ENCODE data around the gene PBX1.

Gene PBX1

GRCh38 chr1:164617377-164618201 lies 58.6 kb downstream of the PBX1 start:
- DNase-seq (ENCODE audit: low read depth) = no peak

DNA sequence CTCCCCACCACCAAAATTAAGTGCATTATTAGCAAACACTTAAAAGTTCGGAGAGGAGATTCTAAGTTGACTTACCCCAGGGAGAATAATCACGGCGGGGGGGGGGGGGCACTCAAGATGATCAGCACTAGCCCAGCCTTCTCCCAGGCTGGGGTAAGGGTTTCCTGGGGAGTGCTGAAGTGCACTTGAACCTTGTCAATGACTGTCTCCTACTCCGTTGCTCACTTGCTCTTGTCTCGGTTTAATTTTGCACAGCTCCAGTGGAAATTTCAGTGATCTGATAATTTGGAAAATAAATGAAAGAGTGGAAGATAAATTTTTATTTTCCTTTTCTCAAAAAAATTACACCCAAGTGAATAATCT lies 59.2 kb downstream of the PBX1 start:
- no peak for DNase-seq (ENCODE audit: low read depth)

- no peak for DNase-seq (ENCODE audit: low read depth)
These were observed 60.2 kb downstream of the PBX1 start for GRCh38 chr1:164619006-164619784.

DNA sequence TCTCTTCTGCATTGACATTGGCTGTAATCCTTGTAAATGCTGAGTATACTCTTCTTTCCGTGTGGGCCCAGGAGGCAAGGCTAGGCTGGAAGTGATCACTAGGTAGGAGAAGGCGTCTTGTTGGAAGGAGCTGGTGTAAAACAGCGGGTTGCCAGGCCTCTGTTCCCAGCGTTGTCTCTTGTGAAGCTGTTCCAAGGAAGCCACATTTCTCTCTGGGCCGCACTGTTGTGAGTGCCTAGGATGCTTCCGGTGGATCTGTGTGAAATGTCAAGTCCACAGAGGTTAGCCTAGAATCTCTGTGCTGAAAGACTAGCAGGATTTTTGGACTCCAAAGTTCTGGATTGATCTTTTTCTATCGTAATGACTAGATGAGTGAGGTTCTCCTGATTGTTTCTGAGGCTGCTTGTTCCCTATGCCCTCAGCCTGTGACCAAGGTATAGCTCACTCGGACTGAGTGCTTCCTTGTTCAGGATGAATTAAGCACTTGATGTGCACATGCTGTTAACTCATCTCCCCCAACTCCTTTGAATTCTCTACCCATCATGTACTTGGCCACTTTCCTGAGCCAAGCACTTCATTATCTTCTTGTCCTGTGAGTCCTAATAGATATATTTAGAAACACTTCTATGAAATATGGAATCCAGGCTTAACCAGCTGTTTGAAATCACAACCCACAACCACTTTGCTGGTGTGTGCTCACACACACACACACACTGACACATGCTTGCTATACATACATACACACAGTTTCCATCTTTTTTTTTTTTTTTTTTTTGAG lies 63.3 kb downstream of the PBX1 start:
- no peak for DNase-seq (ENCODE audit: low read depth)

- DNase-seq (ENCODE audit: low read depth) = no peak
These were observed 64.8 kb downstream of the PBX1 start for GRCh38 chr1:164623805-164624204.

- DNase-seq (ENCODE audit: low read depth) = no peak
These were observed 65.4 kb downstream of the PBX1 start for GRCh38 chr1:164624400-164624799.

GRCh38 chr1:164625004-164625617 lies 66.1 kb downstream of the PBX1 start:
- no peak for DNase-seq (ENCODE audit: low read depth)

DNA sequence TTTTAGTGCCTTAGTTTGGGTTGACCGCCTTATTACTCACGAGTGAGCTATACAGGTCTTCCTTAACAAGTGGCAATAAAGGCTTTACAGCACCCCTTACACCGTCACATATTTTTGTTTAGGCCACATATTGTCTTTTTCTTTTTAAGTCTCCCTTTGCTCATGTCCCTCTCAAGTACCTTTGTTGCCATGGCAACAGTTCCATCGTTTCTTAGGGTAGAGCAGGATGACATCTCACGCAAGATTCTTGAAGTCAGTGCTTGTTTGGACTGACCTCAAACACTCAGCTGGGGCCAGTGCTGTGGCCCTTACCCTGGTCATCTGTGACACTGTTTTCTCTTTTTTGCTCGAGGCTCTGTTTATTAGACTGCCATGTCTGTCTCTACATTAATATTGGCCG lies 69.8 kb downstream of the PBX1 start:
- DNase-seq (ENCODE audit: low read depth) = no peak

DNA sequence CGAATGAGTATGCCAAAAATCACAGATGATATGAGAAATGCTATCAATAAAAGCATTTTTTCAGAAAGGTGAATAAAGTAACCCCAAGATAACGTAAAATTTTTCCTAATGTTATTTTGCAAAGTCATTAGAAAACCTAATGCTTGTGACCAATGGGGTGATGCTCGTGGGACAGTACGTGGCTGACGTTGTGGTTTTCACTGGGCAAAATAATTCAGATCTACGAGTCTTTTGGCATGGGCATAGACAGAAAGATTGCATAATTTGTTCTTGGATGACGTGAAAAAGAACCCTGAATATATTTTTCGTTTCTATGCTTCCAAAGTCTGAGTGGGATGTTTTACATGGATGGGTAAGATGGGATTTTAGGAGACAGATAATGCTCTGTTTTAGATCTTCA lies 71.0 kb downstream of the PBX1 start:
- DNase-seq (ENCODE audit: low read depth) = no peak

- no peak for DNase-seq (ENCODE audit: low read depth)
These were observed 71.8 kb downstream of the PBX1 start for GRCh38 chr1:164630626-164631396.

- no peak for DNase-seq (ENCODE audit: low read depth)
These were observed 72.8 kb downstream of the PBX1 start for GRCh38 chr1:164631751-164632150.

- no peak for DNase-seq (ENCODE audit: low read depth)
These were observed 75.0 kb downstream of the PBX1 start for GRCh38 chr1:164633997-164634396.

DNA sequence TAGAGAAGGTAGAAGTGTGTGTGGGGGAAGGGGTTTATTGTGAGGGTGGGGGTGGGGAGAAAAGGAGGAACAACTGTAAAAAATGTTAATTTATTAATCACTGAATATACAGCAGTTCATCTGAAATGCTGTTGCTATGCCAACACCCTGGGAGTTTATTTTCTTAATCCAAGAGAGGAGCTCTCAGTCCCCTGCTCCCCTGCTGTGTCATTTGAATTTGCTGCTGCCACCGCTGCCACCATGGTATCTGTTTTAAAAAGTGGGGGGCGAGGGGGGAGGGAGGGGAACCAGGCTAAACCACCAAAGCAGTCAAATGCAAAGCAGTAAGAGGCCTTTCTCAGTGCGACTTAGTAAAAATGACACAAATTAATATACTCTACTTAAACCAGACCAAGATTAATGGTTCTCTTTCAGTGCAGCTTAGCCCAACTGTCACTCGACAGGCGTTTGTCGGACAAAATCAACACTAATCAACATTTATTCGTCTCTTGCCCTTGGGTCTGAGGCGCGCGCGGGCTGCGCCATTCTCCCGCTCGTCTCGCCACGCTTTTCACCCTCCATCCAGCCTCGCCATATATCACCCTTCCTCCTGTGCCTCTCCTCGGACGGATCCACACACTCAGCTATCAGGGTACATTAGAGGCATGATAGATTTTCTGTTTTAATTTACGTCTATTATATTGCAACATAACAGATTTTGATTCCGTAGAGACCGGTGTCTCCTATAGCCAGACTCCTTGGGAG lies 76.2 kb downstream of the PBX1 start:
- DNase-seq (ENCODE audit: low read depth) = no peak

DNA sequence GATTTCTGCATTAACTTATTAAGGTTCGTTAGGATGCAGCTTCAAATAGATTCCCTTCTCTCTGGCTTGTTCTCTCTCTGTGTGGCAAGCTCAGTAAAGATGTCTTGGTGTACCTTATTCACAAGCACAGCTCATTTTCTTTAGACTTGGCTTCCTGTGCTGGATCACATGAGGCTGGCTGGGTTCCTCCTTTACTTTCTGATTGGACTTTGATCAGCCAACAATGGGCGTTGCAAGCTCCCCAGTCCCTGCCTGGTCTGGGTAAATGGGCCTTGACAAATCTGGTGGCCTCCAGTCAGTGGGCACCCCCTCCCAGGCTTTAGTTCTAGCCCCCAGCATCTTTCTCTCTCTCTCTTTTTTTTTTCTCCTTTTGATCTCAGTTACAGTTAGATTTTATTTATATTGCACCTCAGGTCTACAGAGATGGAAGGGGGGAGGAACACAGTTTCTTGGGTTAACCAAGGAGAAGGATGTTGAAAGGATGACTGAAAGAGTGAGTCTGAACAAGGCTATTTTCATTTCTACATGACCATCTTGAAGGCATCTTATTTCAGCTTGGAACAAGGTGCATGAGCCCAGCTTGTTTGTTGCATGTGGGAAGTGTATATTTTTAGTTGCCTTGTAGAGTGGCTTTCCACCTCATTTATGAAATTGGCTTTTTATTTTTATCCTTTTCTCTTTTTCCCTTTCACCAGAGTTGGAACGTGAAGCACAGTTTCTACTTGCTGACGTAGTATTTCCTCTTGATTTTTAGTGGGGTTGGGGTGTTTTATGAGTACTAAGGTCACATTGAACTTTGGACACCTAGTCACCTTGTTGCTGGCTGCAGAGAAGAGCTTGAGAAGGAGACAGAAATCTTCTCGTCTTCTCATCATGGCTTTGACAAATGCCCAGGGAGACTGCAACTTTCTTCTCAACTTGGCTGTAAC lies 77.1 kb downstream of the PBX1 start:
- DNase-seq (ENCODE audit: low read depth) = no peak

GRCh38 chr1:164636757-164637156 lies 77.8 kb downstream of the PBX1 start:
- DNase-seq (ENCODE audit: low read depth) = no peak

GRCh38 chr1:164637461-164638375 lies 78.7 kb downstream of the PBX1 start:
- peak; percentile 53 for DNase-seq (ENCODE audit: low read depth)

- no peak for DNase-seq (ENCODE audit: low read depth)
These were observed 79.7 kb downstream of the PBX1 start for GRCh38 chr1:164638492-164639202.

All from GM04503 (cell line).